HTERT RPE-1 (cell line): ENCODE data around the gene SEMA6D.

Source experiments
- in situ Hi-C: fragments of 300-500 bp; cut with MboI; formaldehyde crosslinking; loops from 4 replicates; pipeline ENCODE4 v1.14.3; 2020; ENCODE audit warnings: low sequenced_read_pairs

Gene SEMA6D

GRCh38 chr15:47742334-47742733, 25.0 kb downstream of the SEMA6D start:
- in situ Hi-C loops, result no loop called here

GRCh38 chr15:47742742-47743141, 25.4 kb downstream of the SEMA6D start:
- in situ Hi-C loops, result no loop called here

- in situ Hi-C loops, result no loop called here
These were observed 26.1 kb downstream of the SEMA6D start for GRCh38 chr15:47743385-47743784.

- in situ Hi-C loops, result no loop called here
These were observed 26.6 kb downstream of the SEMA6D start for GRCh38 chr15:47743886-47744285.

- in situ Hi-C loops, result no loop called here
These were observed 27.2 kb downstream of the SEMA6D start for GRCh38 chr15:47744496-47744895.

- in situ Hi-C loops, result no loop called here
These were observed 27.7 kb downstream of the SEMA6D start for GRCh38 chr15:47744973-47745372.

- in situ Hi-C loops, result no loop called here
These were observed 29.2 kb downstream of the SEMA6D start for GRCh38 chr15:47746516-47746915.

- in situ Hi-C loops, result no loop called here
These were observed 32.9 kb downstream of the SEMA6D start for GRCh38 chr15:47750030-47750739.

- in situ Hi-C loops, result no loop called here
These were observed 33.5 kb downstream of the SEMA6D start for GRCh38 chr15:47750740-47751262.

- in situ Hi-C loops, result no loop called here
These were observed 36.3 kb downstream of the SEMA6D start for GRCh38 chr15:47753591-47753990.

GRCh38 chr15:47754312-47754711, 37.0 kb downstream of the SEMA6D start:
- in situ Hi-C loops, result no loop called here

GRCh38 chr15:47755941-47756340, 38.6 kb downstream of the SEMA6D start:
- in situ Hi-C loops, result no loop called here

GRCh38 chr15:47756872-47757271, 39.6 kb downstream of the SEMA6D start:
- in situ Hi-C loops, result no loop called here

GRCh38 chr15:47757331-47757730, 40.0 kb downstream of the SEMA6D start:
- in situ Hi-C loops, result no loop called here

- in situ Hi-C loops, result no loop called here
These were observed 45.3 kb downstream of the SEMA6D start for GRCh38 chr15:47762621-47763020.

GRCh38 chr15:47764666-47765065, 47.4 kb downstream of the SEMA6D start:
- in situ Hi-C loops, result no loop called here

GRCh38 chr15:47766406-47766805, 49.1 kb downstream of the SEMA6D start:
- in situ Hi-C loops, result no loop called here

GRCh38 chr15:47767035-47767434, 49.7 kb downstream of the SEMA6D start:
- in situ Hi-C loops, result no loop called here

- in situ Hi-C loops, result no loop called here
These were observed 51.4 kb downstream of the SEMA6D start for GRCh38 chr15:47768735-47769134.

GRCh38 chr15:47769166-47769565, 51.9 kb downstream of the SEMA6D start:
- in situ Hi-C loops, result no loop called here

GRCh38 chr15:47773143-47773542, 55.8 kb downstream of the SEMA6D start:
- in situ Hi-C loops, result no loop called here

GRCh38 chr15:47778263-47778770, 61.0 kb downstream of the SEMA6D start:
- in situ Hi-C loops, result no loop called here

- in situ Hi-C loops, result no loop called here
These were observed 63.7 kb downstream of the SEMA6D start for GRCh38 chr15:47780971-47781370.
